ENCODE results near the gene C6orf120.

DNA sequence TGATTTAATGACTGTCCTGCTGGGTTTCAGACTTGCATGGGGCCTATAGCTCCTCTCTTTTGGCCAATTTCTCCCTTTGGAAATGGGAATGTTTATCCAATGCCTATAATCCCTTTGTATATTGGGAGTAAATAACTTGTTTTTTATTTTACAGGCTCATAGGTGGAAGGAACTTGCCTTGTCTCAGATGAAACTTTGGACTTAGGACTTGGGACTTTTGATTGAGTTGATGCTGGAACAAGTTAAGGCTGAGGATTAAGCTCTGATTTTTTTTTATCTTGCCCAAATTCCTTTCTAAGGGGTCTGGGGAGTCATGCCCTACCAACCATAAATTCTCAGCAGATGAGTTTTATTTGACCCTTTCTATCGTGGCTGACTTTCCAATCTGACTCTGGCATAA lies 23.6 kb upstream of the C6orf120 start:
- no peak for TF ChIP-seq EZH2 (IDR thresholded peaks at IDR 0.05; ENCODE audit: insufficient read depth, low read length)
- TF ChIP-seq, protein P1, sequence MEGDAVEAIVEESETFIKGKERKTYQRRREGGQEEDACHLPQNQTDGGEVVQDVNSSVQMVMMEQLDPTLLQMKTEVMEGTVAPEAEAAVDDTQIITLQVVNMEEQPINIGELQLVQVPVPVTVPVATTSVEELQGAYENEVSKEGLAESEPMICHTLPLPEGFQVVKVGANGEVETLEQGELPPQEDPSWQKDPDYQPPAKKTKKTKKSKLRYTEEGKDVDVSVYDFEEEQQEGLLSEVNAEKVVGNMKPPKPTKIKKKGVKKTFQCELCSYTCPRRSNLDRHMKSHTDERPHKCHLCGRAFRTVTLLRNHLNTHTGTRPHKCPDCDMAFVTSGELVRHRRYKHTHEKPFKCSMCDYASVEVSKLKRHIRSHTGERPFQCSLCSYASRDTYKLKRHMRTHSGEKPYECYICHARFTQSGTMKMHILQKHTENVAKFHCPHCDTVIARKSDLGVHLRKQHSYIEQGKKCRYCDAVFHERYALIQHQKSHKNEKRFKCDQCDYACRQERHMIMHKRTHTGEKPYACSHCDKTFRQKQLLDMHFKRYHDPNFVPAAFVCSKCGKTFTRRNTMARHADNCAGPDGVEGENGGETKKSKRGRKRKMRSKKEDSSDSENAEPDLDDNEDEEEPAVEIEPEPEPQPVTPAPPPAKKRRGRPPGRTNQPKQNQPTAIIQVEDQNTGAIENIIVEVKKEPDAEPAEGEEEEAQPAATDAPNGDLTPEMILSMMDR (IDR thresholded peaks at IDR 0.05; ENCODE audit: insufficient read depth, low read depth, low read length), result no peak
